ENCODE data around the gene TBC1D21.

The TBC1D21 gene

GRCh38 chr15:73832657-73833056, 40.7 kb upstream of the TBC1D21 start:
- no peak overlapping the region for H3K4me3 ChIP-seq (ENCODE audit: low read length, poor library complexity, severe bottlenecking)
- no peaks in the 10 kb centered on the region for H3K4me1 ChIP-seq (ENCODE audit: insufficient read depth, low read length, poor library complexity, severe bottlenecking)
- H3K9ac ChIP-seq (ENCODE audit: low read depth, low read length, poor library complexity, severe bottlenecking) = no peak overlapping the region
- H3K9me3 ChIP-seq (ENCODE audit: insufficient read depth, low read depth, low read length) = no peaks in the 10 kb centered on the region
- no peaks in the 10 kb centered on the region for H4K20me1 ChIP-seq (ENCODE audit: insufficient read depth, low read length, poor library complexity, severe bottlenecking)
- no peaks in the 10 kb centered on the region for H3K9me2 ChIP-seq (replicated peaks; ENCODE audit: low read depth, low read length)
- H3K4me2 ChIP-seq (ENCODE audit: low read depth, low read length, poor library complexity, severe bottlenecking) = no peak overlapping the region
- H2AFZ ChIP-seq (ENCODE audit: low read length) = no peak overlapping the region
- TF ChIP-seq EZH2phosphoT487 (IDR thresholded peaks at IDR 0.05; ENCODE audit: borderline replicate concordance) = no peak
- TF ChIP-seq, protein P1, sequence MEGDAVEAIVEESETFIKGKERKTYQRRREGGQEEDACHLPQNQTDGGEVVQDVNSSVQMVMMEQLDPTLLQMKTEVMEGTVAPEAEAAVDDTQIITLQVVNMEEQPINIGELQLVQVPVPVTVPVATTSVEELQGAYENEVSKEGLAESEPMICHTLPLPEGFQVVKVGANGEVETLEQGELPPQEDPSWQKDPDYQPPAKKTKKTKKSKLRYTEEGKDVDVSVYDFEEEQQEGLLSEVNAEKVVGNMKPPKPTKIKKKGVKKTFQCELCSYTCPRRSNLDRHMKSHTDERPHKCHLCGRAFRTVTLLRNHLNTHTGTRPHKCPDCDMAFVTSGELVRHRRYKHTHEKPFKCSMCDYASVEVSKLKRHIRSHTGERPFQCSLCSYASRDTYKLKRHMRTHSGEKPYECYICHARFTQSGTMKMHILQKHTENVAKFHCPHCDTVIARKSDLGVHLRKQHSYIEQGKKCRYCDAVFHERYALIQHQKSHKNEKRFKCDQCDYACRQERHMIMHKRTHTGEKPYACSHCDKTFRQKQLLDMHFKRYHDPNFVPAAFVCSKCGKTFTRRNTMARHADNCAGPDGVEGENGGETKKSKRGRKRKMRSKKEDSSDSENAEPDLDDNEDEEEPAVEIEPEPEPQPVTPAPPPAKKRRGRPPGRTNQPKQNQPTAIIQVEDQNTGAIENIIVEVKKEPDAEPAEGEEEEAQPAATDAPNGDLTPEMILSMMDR (conservative IDR thresholded peaks at IDR 0.05; ENCODE audit: low read length) = no peak
- no peaks in the 10 kb centered on the region for H3F3A ChIP-seq (ENCODE audit: low read depth)
- peaks cover 4% of the 10 kb centered on the region for H3K27me3 ChIP-seq (ENCODE audit: insufficient read depth, low read length, poor library complexity, severe bottlenecking)
- no peaks in the 10 kb centered on the region for H3K79me2 ChIP-seq (ENCODE audit: insufficient read depth, low read length)
- H3K36me3 ChIP-seq (ENCODE audit: insufficient read depth, low read length) = no peaks in the 10 kb centered on the region

DNA sequence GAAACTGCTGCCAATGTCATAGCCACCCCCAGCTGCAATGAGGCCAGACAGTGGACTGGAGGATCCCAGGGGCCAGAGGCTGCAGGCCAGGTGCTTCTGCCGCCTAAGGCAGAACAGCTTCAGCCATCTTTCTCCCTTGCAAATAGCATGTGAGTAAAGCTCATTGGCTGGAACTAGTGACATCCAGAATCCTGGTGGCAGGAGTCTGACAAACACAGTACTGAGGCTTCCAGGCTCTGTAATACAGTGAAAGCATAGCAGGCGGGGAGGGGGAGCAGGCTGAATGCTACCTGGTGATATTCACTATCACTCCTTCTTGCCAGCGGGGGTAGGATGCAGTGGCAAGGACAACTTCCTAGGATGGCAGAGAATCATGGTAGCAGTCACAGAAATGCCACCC, 36.5 kb upstream of the TBC1D21 start:
- H3K4me1 ChIP-seq (ENCODE audit: insufficient read depth, low read length, poor library complexity, severe bottlenecking) = no peaks in the 10 kb centered on the region
- H3K9me3 ChIP-seq (ENCODE audit: insufficient read depth, low read depth, low read length) = no peaks in the 10 kb centered on the region
- H3K36me3 ChIP-seq (ENCODE audit: insufficient read depth, low read length) = no peaks in the 10 kb centered on the region
- H4K20me1 ChIP-seq (ENCODE audit: insufficient read depth, low read length, poor library complexity, severe bottlenecking) = no peaks in the 10 kb centered on the region
- no peaks in the 10 kb centered on the region for H3K9me2 ChIP-seq (replicated peaks; ENCODE audit: low read depth, low read length)
- no peak overlapping the region for H2AFZ ChIP-seq (ENCODE audit: low read length)
- H3K79me2 ChIP-seq (ENCODE audit: insufficient read depth, low read length) = no peaks in the 10 kb centered on the region
- H3K4me3 ChIP-seq (ENCODE audit: low read length, poor library complexity, severe bottlenecking) = no peak overlapping the region
- H3K4me2 ChIP-seq (ENCODE audit: low read depth, low read length, poor library complexity, severe bottlenecking) = no peak overlapping the region
- no peaks in the 10 kb centered on the region for H3F3A ChIP-seq (ENCODE audit: low read depth)
- no peak overlapping the region for H3K9ac ChIP-seq (ENCODE audit: low read depth, low read length, poor library complexity, severe bottlenecking)
- no peaks in the 10 kb centered on the region for H3K27me3 ChIP-seq (ENCODE audit: insufficient read depth, low read length, poor library complexity, severe bottlenecking)
- TF ChIP-seq, protein P1 (conservative IDR thresholded peaks at IDR 0.05; ENCODE audit: low read length) = no peak
- TF ChIP-seq EZH2phosphoT487 (IDR thresholded peaks at IDR 0.05; ENCODE audit: borderline replicate concordance) = no peak

DNA sequence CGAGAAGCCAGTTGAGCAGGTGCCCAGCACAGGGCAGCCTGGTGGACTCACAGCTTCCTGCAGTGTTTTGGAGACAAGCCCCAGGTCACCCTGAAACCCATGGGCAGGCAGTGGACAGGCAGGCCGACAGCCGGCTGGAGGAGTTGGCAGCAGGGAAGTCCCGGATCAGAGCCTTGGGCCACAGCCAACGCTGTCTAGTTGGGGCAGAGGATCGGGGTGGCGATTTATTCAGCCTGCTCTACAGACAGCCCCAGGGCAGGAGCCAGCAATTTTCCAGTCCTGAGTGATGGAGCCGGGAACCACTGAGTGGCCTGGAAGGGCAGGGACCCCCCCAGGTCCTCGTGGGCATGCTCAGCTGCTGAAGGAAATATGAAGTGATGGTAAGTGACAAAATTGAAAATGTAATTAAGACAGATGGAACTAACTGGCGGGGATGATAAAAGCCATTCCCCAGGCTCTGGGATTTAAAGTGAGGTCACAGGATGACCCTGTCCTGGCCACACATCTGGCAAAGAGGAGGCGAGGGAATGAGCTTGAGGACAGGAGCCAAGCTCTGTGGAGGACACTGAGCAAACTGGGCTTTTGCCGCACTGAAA, 34.4 kb upstream of the TBC1D21 start:
- H3K79me2 ChIP-seq (ENCODE audit: insufficient read depth, low read length) = no peaks in the 10 kb centered on the region
- no peaks in the 10 kb centered on the region for H3K36me3 ChIP-seq (ENCODE audit: insufficient read depth, low read length)

More for the DNA sequence above, 34.4 kb upstream of the TBC1D21 start:
- Histone ChIP-seq H3K9me2 (replicated peaks; ENCODE audit: low read depth, low read length) (no peaks in the 10 kb centered on the region), H3K9ac (ENCODE audit: low read depth, low read length, poor library complexity, severe bottlenecking) (no peak overlapping the region), H4K20me1 (ENCODE audit: insufficient read depth, low read length, poor library complexity, severe bottlenecking) (no peaks in the 10 kb centered on the region), H3K4me1 (ENCODE audit: insufficient read depth, low read length, poor library complexity, severe bottlenecking) (no peaks in the 10 kb centered on the region), H3K27me3 (ENCODE audit: insufficient read depth, low read length, poor library complexity, severe bottlenecking) (no peaks in the 10 kb centered on the region), H3K4me3 (ENCODE audit: low read length, poor library complexity, severe bottlenecking) (no peak overlapping the region), H3K9me3 (ENCODE audit: insufficient read depth, low read depth, low read length) (no peaks in the 10 kb centered on the region), H3F3A (ENCODE audit: low read depth) (no peaks in the 10 kb centered on the region), H3K4me2 (ENCODE audit: low read depth, low read length, poor library complexity, severe bottlenecking) (no peak overlapping the region), H2AFZ (ENCODE audit: low read length) (no peak overlapping the region)
- TF ChIP-seq EZH2phosphoT487 (IDR thresholded peaks at IDR 0.05; ENCODE audit: borderline replicate concordance) = no peak
- TF ChIP-seq, protein P1 (conservative IDR thresholded peaks at IDR 0.05; ENCODE audit: low read length) = no peak
